HepG2 (cell line): ENCODE results near the gene CHKA. TPM values are rescaled to one million over a fixed set of nuclear protein-coding genes. Genes with fewer than 3 reads are reported as not detected.
A peak's percentile ranks its signal among the peaks of the same experiment; 100 is the strongest.

Source experiments
- FOSL1 ChIP-seq: sonication (generic); formaldehyde crosslinking; IDR thresholded peaks from 2 replicates; pipeline ENCODE4 v1.9.0; 2021; ENCODE audit warnings: missing genetic modification reagents, borderline replicate concordance
- HOXA5 ChIP-seq: sonication (generic); formaldehyde crosslinking; IDR thresholded peaks from 2 replicates; pipeline ENCODE4 v1.4.0; 2020; ENCODE audit warnings: missing genetic modification reagents
- IRX3 ChIP-seq: sonication (generic); formaldehyde crosslinking; IDR thresholded peaks from 2 replicates; pipeline ENCODE4 v1.8.1; 2023; ENCODE audit warnings: mild to moderate bottlenecking, low read depth, missing genetic modification reagents, borderline replicate concordance
- JUND ChIP-seq: sonication (generic); formaldehyde crosslinking; IDR thresholded peaks from 2 replicates; pipeline ENCODE4 v1.8.0; 2022; ENCODE audit warnings: mild to moderate bottlenecking, missing genetic modification reagents
- MAZ ChIP-seq, 2 experiments: sonication (generic) in 1 of 2; formaldehyde crosslinking in 1 of 2; IDR thresholded peaks; 2 replicates each; pipeline versions ENCODE4 v1.5.0 to v1.6.1; 2012 to 2020; ENCODE audit warnings: low read depth in 2 of 2, mild to moderate bottlenecking in 2 of 2, borderline replicate concordance in 1 of 2, improper control_type of control experiment in 1 of 2, low read length in 1 of 2, missing genetic modification reagents in 1 of 2, moderate library complexity in 1 of 2
- PAXIP1 ChIP-seq: sonication (generic); formaldehyde crosslinking; conservative IDR thresholded peaks from 2 replicates; pipeline ENCODE4 v1.4.0; 2020; ENCODE audit warnings: mild to moderate bottlenecking, missing genetic modification reagents, moderate library complexity
- PHF20 ChIP-seq: sonication (generic); formaldehyde crosslinking; IDR thresholded peaks from 2 replicates; pipeline ENCODE4 v1.5.0; 2020; ENCODE audit warnings: mild to moderate bottlenecking, missing genetic modification reagents
- POLR2G ChIP-seq: fragments of 200-400 bp; formaldehyde crosslinking; IDR thresholded peaks from 2 replicates; pipeline ENCODE4 v1.6.1; 2018; ENCODE audit warnings: mild to moderate bottlenecking, low read depth, low read length, moderate library complexity
- SAP130 ChIP-seq: IDR thresholded peaks from 2 replicates; pipeline ENCODE4 v1.6.1; 2016; ENCODE audit warnings: low read depth
- SIN3B ChIP-seq: fragments of 150-350 bp; IDR thresholded peaks from 2 replicates; pipeline ENCODE4 v1.6.1; 2014; ENCODE audit warnings: low read length
- STAT6 ChIP-seq: sonication (generic); formaldehyde crosslinking; IDR thresholded peaks from 2 replicates; pipeline ENCODE4 v1.4.0; 2020; ENCODE audit warnings: missing genetic modification reagents, mild to moderate bottlenecking, borderline replicate concordance
- ZNF556 ChIP-seq: sonication (generic); formaldehyde crosslinking; IDR thresholded peaks from 2 replicates; pipeline ENCODE4 v1.4.0; 2020; ENCODE audit warnings: mild to moderate bottlenecking, missing genetic modification reagents, borderline replicate concordance
- ZNF776 ChIP-seq: sonication (generic); formaldehyde crosslinking; IDR thresholded peaks from 2 replicates; pipeline ENCODE4 v1.4.0; 2020; ENCODE audit warnings: mild to moderate bottlenecking, missing genetic modification reagents
- polyA plus RNA-seq, 8 experiments: library from polyadenylated mRNA; depleted of rRNA in 3 of 8; stranded (reverse) in 7 of 8; unstranded in 1 of 8; fragments of >200 nt; fragmentation: Illumina TruSeq in 4 of 8; extraction: Trizol in 4 of 8; gene quantifications; 2 replicates each; pipeline versions ENCODE4 v1.2.1 to v1.2.3, GENCODE V29; 2011 to 2016; ENCODE audit warnings: low read depth in 4 of 8, missing spikeins in 1 of 8, mixed read lengths in 1 of 8; ENCODE audit not compliant: insufficient read depth in 1 of 8
- total RNA-seq, 5 experiments: library from RNA; depleted of rRNA; stranded (reverse); fragments of >200 nt; fragmentation: Illumina TruSeq; extraction: Trizol; gene quantifications; 2 replicates each; pipeline ENCODE4 v1.2.3, GENCODE V29; 2016; ENCODE audit warnings: low read depth in 1 of 5
- TF ChIP-seq, protein P1 (sequence below): sonication (generic); formaldehyde crosslinking; IDR thresholded peaks from 2 replicates; pipeline ENCODE4 v1.5.1; 2020; ENCODE audit warnings: mild to moderate bottlenecking, missing genetic modification reagents, borderline replicate concordance
- TF ChIP-seq, protein P2 (sequence below): sonication (generic); formaldehyde crosslinking; IDR thresholded peaks from 2 replicates; pipeline ENCODE4 v1.4.0; 2020; ENCODE audit warnings: mild to moderate bottlenecking, missing genetic modification reagents
- TF ChIP-seq, protein P3 (sequence below): sonication (generic); formaldehyde crosslinking; IDR thresholded peaks from 2 replicates; pipeline ENCODE4 v1.9.0; 2021; ENCODE audit warnings: missing genetic modification reagents, borderline replicate concordance

Gene CHKA
- total and polyA plus RNA-seq, 2 of the 13 experiments (the other 11 are each of a cell fraction or from before 2014, with no cell fraction given) = 71.6 to 92.7 TPM

GRCh38 chr11:68127714-68128681, 6.8 kb upstream of the CHKA start (continued):
- TF ChIP-seq, protein P1, sequence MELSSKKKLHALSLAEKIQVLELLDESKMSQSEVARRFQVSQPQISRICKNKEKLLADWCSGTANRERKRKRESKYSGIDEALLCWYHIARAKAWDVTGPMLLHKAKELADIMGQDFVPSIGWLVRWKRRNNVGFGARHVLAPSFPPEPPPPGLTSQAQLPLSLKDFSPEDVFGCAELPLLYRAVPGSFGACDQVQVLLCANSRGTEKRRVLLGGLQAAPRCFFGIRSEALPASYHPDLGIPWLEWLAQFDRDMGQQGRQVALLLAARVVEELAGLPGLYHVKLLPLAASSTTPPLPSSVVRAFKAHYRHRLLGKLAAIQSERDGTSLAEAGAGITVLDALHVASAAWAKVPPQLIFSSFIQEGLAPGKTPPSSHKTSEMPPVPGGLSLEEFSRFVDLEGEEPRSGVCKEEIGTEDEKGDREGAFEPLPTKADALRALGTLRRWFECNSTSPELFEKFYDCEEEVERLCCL (CRISPR knock-in tag) = no peak
- TF ChIP-seq IRX3 (CRISPR knock-in tag) (no peak), JUND (CRISPR knock-in tag) (no peak), HOXA5 (CRISPR knock-in tag) (no peak), PAXIP1 (CRISPR knock-in tag) (peak; percentile 92), PHF20 (CRISPR knock-in tag) (no peak), ZNF776 (peak; percentile 29; the same call in 1 of the 2 replicates), POLR2G (no peak), FOSL1 (no peak), SIN3B (no peak), SAP130 (peak; percentile 66; the same call in 1 of the 2 replicates), MAZ (IDR thresholded peaks at IDR 0.05; ENCODE audit: borderline replicate concordance, low read depth, low read length) (peak; percentile 91; the same call in 1 of the 2 replicates), MAZ (CRISPR knock-in tag; IDR thresholded peaks at IDR 0.05; ENCODE audit: low read depth) (no peak), ZNF556 (CRISPR knock-in tag) (no peak), STAT6 (CRISPR knock-in tag) (0 out of 2 replicates have a peak, but pooled peaks have one; percentile 17)
- TF ChIP-seq, protein P2, sequence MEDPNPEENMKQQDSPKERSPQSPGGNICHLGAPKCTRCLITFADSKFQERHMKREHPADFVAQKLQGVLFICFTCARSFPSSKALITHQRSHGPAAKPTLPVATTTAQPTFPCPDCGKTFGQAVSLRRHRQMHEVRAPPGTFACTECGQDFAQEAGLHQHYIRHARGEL (CRISPR knock-in tag) = no peak
- TF ChIP-seq, protein P3, sequence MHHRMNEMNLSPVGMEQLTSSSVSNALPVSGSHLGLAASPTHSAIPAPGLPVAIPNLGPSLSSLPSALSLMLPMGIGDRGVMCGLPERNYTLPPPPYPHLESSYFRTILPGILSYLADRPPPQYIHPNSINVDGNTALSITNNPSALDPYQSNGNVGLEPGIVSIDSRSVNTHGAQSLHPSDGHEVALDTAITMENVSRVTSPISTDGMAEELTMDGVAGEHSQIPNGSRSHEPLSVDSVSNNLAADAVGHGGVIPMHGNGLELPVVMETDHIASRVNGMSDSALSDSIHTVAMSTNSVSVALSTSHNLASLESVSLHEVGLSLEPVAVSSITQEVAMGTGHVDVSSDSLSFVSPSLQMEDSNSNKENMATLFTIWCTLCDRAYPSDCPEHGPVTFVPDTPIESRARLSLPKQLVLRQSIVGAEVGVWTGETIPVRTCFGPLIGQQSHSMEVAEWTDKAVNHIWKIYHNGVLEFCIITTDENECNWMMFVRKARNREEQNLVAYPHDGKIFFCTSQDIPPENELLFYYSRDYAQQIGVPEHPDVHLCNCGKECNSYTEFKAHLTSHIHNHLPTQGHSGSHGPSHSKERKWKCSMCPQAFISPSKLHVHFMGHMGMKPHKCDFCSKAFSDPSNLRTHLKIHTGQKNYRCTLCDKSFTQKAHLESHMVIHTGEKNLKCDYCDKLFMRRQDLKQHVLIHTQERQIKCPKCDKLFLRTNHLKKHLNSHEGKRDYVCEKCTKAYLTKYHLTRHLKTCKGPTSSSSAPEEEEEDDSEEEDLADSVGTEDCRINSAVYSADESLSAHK (CRISPR knock-in tag) = no peak
